ENCODE results near the gene EDEM2.

EDEM2 gene

DNA sequence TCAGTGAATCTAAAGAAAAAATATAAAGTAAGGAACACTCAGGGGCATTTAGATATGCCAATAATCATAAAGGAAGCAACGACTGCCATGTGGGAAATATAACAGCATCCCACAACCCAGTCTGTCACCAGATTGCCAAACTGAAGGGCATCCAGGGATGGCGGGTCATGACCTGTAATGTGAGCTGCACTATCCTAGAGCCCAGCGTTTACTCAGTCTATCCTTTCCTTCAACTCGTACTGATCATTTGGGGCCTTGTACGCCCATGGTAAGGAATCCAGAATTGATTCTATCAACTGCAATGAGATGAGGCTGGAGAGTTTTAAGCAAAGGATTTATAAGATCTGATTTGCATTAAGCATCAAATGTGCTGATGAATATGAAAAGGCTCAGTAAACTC lies 59.8 kb downstream of the EDEM2 start:
- TF ChIP-seq SIN3A (IDR thresholded peaks at IDR 0.05; ENCODE audit: borderline replicate concordance, insufficient read depth, low read length) (no peak), FOXP2 (optimal IDR thresholded peaks at IDR 0.05; ENCODE audit: borderline replicate concordance, extremely low read depth, extremely low read length, insufficient read depth) (no peak), POLR2AphosphoS5 (IDR thresholded peaks at IDR 0.05; ENCODE audit: low read depth, low read length) (no peak), TAF1 (IDR thresholded peaks at IDR 0.05; ENCODE audit: borderline replicate concordance, insufficient read depth, low read length) (no peak)
- TF ChIP-seq, protein P1, sequence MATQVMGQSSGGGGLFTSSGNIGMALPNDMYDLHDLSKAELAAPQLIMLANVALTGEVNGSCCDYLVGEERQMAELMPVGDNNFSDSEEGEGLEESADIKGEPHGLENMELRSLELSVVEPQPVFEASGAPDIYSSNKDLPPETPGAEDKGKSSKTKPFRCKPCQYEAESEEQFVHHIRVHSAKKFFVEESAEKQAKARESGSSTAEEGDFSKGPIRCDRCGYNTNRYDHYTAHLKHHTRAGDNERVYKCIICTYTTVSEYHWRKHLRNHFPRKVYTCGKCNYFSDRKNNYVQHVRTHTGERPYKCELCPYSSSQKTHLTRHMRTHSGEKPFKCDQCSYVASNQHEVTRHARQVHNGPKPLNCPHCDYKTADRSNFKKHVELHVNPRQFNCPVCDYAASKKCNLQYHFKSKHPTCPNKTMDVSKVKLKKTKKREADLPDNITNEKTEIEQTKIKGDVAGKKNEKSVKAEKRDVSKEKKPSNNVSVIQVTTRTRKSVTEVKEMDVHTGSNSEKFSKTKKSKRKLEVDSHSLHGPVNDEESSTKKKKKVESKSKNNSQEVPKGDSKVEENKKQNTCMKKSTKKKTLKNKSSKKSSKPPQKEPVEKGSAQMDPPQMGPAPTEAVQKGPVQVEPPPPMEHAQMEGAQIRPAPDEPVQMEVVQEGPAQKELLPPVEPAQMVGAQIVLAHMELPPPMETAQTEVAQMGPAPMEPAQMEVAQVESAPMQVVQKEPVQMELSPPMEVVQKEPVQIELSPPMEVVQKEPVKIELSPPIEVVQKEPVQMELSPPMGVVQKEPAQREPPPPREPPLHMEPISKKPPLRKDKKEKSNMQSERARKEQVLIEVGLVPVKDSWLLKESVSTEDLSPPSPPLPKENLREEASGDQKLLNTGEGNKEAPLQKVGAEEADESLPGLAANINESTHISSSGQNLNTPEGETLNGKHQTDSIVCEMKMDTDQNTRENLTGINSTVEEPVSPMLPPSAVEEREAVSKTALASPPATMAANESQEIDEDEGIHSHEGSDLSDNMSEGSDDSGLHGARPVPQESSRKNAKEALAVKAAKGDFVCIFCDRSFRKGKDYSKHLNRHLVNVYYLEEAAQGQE (IDR thresholded peaks at IDR 0.05; ENCODE audit: insufficient read depth in 1 of 2, low read depth in 2 of 2, low read length in 2 of 2) = no peak

DNA sequence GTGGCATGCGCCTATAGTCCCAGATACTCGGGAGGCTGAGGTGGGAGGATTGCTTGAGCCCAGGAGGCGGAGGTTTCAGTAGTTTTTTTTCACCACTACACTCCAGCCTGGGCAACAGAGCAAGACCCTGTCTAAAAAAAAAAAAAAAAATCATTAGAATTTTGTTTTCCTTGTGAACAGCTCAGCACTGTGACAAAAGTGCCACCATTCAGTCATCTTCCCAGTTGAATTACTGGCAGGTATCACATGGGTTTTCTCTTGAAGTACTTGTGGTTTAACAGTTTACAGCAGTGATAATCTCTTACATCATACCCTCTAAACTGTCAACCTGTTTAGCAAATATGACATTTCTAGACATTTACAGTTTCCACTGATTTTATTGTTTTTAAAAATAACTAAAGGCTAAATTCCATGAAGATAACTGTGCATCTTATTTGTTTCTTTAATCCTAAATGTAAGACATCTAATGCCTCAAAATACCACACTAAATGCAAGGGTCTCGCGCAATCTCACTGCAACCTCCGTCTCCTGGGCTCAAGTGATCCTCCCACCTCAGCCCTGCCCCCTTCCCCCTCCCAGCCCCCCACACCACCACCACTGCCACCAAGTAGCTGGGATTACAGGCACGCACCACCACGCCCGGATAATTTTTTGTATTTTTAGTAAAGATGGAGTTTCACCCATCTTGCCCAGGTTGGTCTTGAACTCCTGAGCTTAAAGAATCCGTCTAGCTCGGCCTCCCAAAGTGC lies 61.5 kb downstream of the EDEM2 start:
- TF ChIP-seq POLR2AphosphoS5 (IDR thresholded peaks at IDR 0.05; ENCODE audit: low read depth, low read length) (no peak), TAF1 (IDR thresholded peaks at IDR 0.05; ENCODE audit: borderline replicate concordance, insufficient read depth, low read length) (no peak), SIN3A (IDR thresholded peaks at IDR 0.05; ENCODE audit: borderline replicate concordance, insufficient read depth, low read length) (no peak), FOXP2 (optimal IDR thresholded peaks at IDR 0.05; ENCODE audit: borderline replicate concordance, extremely low read depth, extremely low read length, insufficient read depth) (no peak)
- TF ChIP-seq, protein P1 (IDR thresholded peaks at IDR 0.05; ENCODE audit: insufficient read depth in 1 of 2, low read depth in 2 of 2, low read length in 2 of 2) = no peak

DNA sequence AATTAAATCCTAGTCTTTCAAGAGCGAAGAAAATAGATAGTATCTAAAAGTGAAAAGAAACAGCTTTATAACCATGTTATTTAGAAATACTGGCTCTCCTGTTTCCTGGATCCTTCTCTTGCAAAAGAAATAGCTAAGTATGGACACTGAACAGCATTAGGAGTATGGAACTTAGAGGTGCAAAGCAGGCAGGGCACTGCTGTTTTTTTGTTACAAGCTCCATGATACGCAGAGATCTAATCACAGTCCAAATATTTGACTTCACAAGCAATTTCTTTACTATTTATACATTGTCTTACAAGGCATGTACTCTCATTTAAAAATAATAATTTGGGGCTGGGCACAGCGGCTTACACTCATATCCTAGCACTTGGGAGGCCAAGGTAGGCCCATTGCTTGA lies 62.1 kb downstream of the EDEM2 start:
- TF ChIP-seq POLR2AphosphoS5 (IDR thresholded peaks at IDR 0.05; ENCODE audit: low read depth, low read length) (no peak), SIN3A (IDR thresholded peaks at IDR 0.05; ENCODE audit: borderline replicate concordance, insufficient read depth, low read length) (no peak), FOXP2 (optimal IDR thresholded peaks at IDR 0.05; ENCODE audit: borderline replicate concordance, extremely low read depth, extremely low read length, insufficient read depth) (no peak), TAF1 (IDR thresholded peaks at IDR 0.05; ENCODE audit: borderline replicate concordance, insufficient read depth, low read length) (no peak)
- TF ChIP-seq, protein P1 (IDR thresholded peaks at IDR 0.05; ENCODE audit: insufficient read depth in 1 of 2, low read depth in 2 of 2, low read length in 2 of 2) = no peak

DNA sequence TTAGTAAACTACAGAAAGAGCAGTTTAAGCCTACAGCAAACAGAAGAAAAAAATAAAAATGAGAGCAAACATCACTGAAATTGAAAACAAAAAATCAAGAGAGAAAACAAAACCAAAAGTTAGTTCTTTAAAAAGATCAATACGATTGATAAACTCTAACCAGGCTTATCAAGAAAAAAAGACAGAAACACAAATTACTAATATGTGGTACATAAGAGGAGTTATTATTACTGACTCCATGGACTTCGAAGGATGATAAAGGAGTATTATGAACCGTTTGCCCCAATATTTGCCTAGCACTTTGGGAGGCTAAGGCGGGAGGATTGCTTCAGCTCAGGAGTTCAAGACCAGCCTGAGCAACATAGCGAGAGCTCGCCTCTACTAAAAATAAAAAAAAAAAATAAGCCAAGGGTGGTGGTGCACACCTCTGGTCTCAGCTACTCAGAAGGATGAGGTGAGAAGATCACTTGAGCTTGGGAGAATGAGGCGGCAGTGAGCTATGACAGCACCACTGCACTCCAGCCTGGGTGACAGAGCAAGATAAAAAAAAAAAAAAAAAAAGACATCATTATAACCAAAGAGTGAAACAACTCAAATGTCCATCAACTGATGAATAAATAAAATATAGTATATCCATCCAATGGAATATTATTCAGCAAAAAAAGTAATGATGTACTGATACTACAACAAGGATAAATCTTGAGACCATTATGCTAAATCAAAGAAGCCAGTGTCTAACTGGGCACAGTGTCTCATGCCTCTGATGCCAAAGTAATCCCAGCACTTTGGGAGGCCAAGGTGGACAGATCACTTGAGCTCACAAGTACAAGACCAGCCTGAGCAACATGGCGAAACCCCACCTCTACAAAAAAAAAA lies 67.4 kb downstream of the EDEM2 start:
- TF ChIP-seq TAF1 (IDR thresholded peaks at IDR 0.05; ENCODE audit: borderline replicate concordance, insufficient read depth, low read length) (no peak), POLR2AphosphoS5 (IDR thresholded peaks at IDR 0.05; ENCODE audit: low read depth, low read length) (no peak), SIN3A (IDR thresholded peaks at IDR 0.05; ENCODE audit: borderline replicate concordance, insufficient read depth, low read length) (no peak), FOXP2 (optimal IDR thresholded peaks at IDR 0.05; ENCODE audit: borderline replicate concordance, extremely low read depth, extremely low read length, insufficient read depth) (no peak)
- TF ChIP-seq, protein P1 (IDR thresholded peaks at IDR 0.05; ENCODE audit: insufficient read depth in 1 of 2, low read depth in 2 of 2, low read length in 2 of 2) = no peak
